Measurements from ENCODE around the gene GPR139. TPM values are rescaled to one million over a fixed set of nuclear protein-coding genes. Genes with fewer than 3 reads are reported as not detected.

The GPR139 gene
- total RNA-seq, 2 experiments from 2014 or later: not detected

DNA sequence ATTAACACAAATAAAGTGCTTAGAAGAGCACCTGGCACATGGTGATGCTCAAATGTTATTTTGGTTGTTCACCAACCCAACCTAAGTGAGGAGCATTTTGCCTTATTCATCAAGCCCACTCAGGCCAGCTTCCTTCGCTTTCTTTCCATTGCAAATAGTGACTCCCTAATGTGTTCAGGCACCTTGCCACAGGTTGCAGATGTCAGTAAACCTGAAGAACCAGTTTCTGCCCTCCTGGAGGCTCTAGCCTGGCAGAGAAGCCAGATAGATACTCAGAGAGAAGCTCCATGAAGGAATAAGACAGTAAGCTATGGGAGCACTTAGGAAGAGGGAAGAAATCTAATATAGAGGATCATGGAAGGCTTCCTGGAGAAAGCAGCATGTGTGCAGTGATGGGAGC, 23.9 kb downstream of the GPR139 start:
- no peak for ATAC-seq (ENCODE audit: poor library complexity)
- Histone ChIP-seq H3K36me3 (ENCODE audit: insufficient read depth, low read length) (no peaks in the 10 kb centered on the region), H3K9me3 (ENCODE audit: control insufficient read depth in 1 of 2, insufficient read depth in 1 of 2, low read length in 2 of 2) (no peaks in the 10 kb centered on the region), H3K27me3 (ENCODE audit: control insufficient read depth in 1 of 2, insufficient read depth in 2 of 2, low read length in 2 of 2) (no peaks in the 10 kb centered on the region), H3K4me3 (ENCODE audit: low read length) (no peak overlapping the region), H3K27ac (ENCODE audit: low read depth in 1 of 2, low read length in 2 of 2) (no peak overlapping the region), H3K4me1 (ENCODE audit: insufficient read depth, low read length) (no peaks in the 10 kb centered on the region)
- ChIA-PET POLR2A (no interaction called here), CTCF (no interaction called here)
- no peak overlapping the region for H3K4me3 Mint-ChIP-seq
- no peaks in the 10 kb centered on the region for H3K36me3 Mint-ChIP-seq (ENCODE audit: low read depth)
- no peaks in the 10 kb centered on the region for H3K4me1 Mint-ChIP-seq (ENCODE audit: low read depth)
- TF ChIP-seq, protein P1, sequence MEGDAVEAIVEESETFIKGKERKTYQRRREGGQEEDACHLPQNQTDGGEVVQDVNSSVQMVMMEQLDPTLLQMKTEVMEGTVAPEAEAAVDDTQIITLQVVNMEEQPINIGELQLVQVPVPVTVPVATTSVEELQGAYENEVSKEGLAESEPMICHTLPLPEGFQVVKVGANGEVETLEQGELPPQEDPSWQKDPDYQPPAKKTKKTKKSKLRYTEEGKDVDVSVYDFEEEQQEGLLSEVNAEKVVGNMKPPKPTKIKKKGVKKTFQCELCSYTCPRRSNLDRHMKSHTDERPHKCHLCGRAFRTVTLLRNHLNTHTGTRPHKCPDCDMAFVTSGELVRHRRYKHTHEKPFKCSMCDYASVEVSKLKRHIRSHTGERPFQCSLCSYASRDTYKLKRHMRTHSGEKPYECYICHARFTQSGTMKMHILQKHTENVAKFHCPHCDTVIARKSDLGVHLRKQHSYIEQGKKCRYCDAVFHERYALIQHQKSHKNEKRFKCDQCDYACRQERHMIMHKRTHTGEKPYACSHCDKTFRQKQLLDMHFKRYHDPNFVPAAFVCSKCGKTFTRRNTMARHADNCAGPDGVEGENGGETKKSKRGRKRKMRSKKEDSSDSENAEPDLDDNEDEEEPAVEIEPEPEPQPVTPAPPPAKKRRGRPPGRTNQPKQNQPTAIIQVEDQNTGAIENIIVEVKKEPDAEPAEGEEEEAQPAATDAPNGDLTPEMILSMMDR (IDR thresholded peaks at IDR 0.05): no peak
- no peak for DNase-seq
- intact Hi-C loops (cut with DNase I, micrococcal nuclease): no loop called here
- peaks cover 12% of the 10 kb centered on the region for H3K27me3 Mint-ChIP-seq
- no peaks in the 10 kb centered on the region for H3K9me3 Mint-ChIP-seq
- no peak overlapping the region for H3K27ac Mint-ChIP-seq

GRCh38 chr16:20045886-20046285, 27.8 kb downstream of the GPR139 start:
- TF ChIP-seq, protein P1 (IDR thresholded peaks at IDR 0.05): no peak
- H3K27me3 ChIP-seq (ENCODE audit: control insufficient read depth in 1 of 2, insufficient read depth in 2 of 2, low read length in 2 of 2): no peaks in the 10 kb centered on the region
- H3K27ac Mint-ChIP-seq: no peak overlapping the region
- ChIA-PET POLR2A (no interaction called here), CTCF (no interaction called here)
- H3K27me3 Mint-ChIP-seq: peaks cover 12% of the 10 kb centered on the region
- H3K36me3 Mint-ChIP-seq (ENCODE audit: low read depth): no peaks in the 10 kb centered on the region
- no peaks in the 10 kb centered on the region for H3K9me3 Mint-ChIP-seq
- H3K9me3 ChIP-seq (ENCODE audit: control insufficient read depth in 1 of 2, insufficient read depth in 1 of 2, low read length in 2 of 2): no peaks in the 10 kb centered on the region
- no peak overlapping the region for H3K27ac ChIP-seq (ENCODE audit: low read depth in 1 of 2, low read length in 2 of 2)
- H3K4me1 Mint-ChIP-seq (ENCODE audit: low read depth): no peaks in the 10 kb centered on the region
- no peak overlapping the region for H3K4me3 Mint-ChIP-seq
- no peaks in the 10 kb centered on the region for H3K36me3 ChIP-seq (ENCODE audit: insufficient read depth, low read length)
- DNase-seq (no peak), ATAC-seq (ENCODE audit: poor library complexity) (no peak)
- no peak overlapping the region for H3K4me3 ChIP-seq (ENCODE audit: low read length)
- intact Hi-C loops (cut with DNase I, micrococcal nuclease): no loop called here
- no peaks in the 10 kb centered on the region for H3K4me1 ChIP-seq (ENCODE audit: insufficient read depth, low read length)

DNA sequence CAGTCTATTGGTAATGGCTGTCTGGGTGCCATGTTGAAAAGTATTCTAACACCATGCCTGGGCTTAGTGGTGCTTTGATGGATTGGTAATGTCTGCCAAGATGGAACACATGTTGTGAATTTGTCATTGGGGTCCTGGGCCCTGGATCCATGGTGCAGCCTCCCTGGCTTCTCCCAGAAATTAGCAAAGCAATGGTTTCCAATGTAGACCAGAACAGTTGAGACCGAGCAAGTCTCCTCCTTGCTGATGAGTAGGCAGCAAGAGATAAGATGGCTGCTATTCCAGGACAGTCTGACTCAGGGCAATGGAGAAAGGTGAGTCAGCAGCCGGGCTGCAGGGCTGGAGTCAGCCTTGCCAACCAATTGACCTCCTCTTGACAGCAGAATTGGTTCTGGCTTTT, 30.8 kb downstream of the GPR139 start:
- H3K4me1 ChIP-seq (ENCODE audit: insufficient read depth, low read length): no peaks in the 10 kb centered on the region
- H3K27ac ChIP-seq (ENCODE audit: low read depth in 1 of 2, low read length in 2 of 2): no peak overlapping the region
- no peak for ATAC-seq (ENCODE audit: poor library complexity)
- ChIA-PET CTCF (interaction anchor here (0.6 kb wide), 1 partner anchor 25 kb away, joined by 3 read pairs; no protein-coding TSS in a partner anchor), POLR2A (no interaction called here)
- intact Hi-C loops (cut with DNase I, micrococcal nuclease): no loop called here
- peaks cover 0 to 1% of the 10 kb centered on the region in 2 experiments for H3K9me3 ChIP-seq (ENCODE audit: control insufficient read depth in 1 of 2, insufficient read depth in 1 of 2, low read length in 2 of 2)
- no peaks in the 10 kb centered on the region for H3K36me3 ChIP-seq (ENCODE audit: insufficient read depth, low read length)
- DNase-seq: no peak
- TF ChIP-seq, protein P1 (IDR thresholded peaks at IDR 0.05): no peak
- no peaks in the 10 kb centered on the region for H3K27me3 ChIP-seq (ENCODE audit: control insufficient read depth in 1 of 2, insufficient read depth in 2 of 2, low read length in 2 of 2)
- Mint-ChIP-seq H3K27ac (no peak overlapping the region), H3K9me3 (no peaks in the 10 kb centered on the region), H3K4me1 (ENCODE audit: low read depth) (no peaks in the 10 kb centered on the region), H3K27me3 (peaks cover 13% of the 10 kb centered on the region), H3K36me3 (ENCODE audit: low read depth) (no peaks in the 10 kb centered on the region), H3K4me3 (no peak overlapping the region)
- no peak overlapping the region for H3K4me3 ChIP-seq (ENCODE audit: low read length)
